ENCODE measurements around the gene MEOX1.

DNA sequence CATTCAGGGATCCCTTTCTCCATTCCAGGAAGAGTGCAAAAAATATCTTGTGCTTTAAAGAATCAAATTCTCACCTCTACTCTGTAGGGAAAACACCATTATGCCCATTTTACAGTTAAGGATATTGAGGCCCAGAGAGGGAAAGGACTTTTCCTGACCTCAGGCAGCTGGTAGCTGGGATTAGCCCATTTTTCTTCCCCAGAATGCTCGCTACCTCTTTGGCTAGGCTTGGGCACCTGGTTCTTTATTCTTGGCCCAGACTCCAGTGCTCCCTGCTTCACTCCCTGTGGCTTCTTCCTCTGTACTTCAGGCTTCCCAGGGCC is 45.7 kb downstream of the MEOX1 start:
- TF ChIP-seq FOXP2 (optimal IDR thresholded peaks at IDR 0.05; ENCODE audit: borderline replicate concordance, extremely low read depth, extremely low read length, insufficient read depth) (no peak), POLR2AphosphoS5 (IDR thresholded peaks at IDR 0.05; ENCODE audit: low read depth, low read length) (no peak)
